SU-DHL-6 (cell line): ENCODE measurements around the gene CTPS2.

Source experiments
- CTCF ChIP-seq: fragments of 200-600 bp; sonication (generic); IDR thresholded peaks from one replicate; pipeline ENCODE4 v1.5.1; 2017; ENCODE audit warnings: antibody characterized with exemption, mild to moderate bottlenecking, low read length, moderate library complexity; ENCODE audit not compliant: insufficient read depth, poor library complexity, severe bottlenecking
- EZH2phosphoT487 ChIP-seq: fragments of 200-600 bp; sonication (generic), shearing (Covaris generic); conservative IDR thresholded peaks from 2 replicates; pipeline ENCODE4 v1.6.1; 2018; ENCODE audit warnings: mild to moderate bottlenecking, antibody characterized with exemption, low read length, moderate library complexity, mixed read lengths

- no peak for TF ChIP-seq CTCF
- TF ChIP-seq EZH2phosphoT487 = no peak
Observed at GRCh38 chrX:16638533-16638932, 73.9 kb downstream of the CTPS2 start.
